ENCODE results near the gene MERTK.

The MERTK gene

GRCh38 chr2:112075490-112076260 is 177.3 kb downstream of the MERTK start:
- Histone ChIP-seq H3K4me1 (no peaks in the 10 kb centered on the region), H3K27me3 (no peaks in the 10 kb centered on the region), H3K9me3 (no peaks in the 10 kb centered on the region), H3K4me3 (no peak overlapping the region), H3K36me3 (peaks cover 16 to 49% (median 37%) of the 10 kb centered on the region in 3 donors), H3K27ac (no peak overlapping the region)
- intact Hi-C loops (cut with DNase I; ENCODE audit: low total_unique reads) = no loop called here
- TF ChIP-seq, protein P1, sequence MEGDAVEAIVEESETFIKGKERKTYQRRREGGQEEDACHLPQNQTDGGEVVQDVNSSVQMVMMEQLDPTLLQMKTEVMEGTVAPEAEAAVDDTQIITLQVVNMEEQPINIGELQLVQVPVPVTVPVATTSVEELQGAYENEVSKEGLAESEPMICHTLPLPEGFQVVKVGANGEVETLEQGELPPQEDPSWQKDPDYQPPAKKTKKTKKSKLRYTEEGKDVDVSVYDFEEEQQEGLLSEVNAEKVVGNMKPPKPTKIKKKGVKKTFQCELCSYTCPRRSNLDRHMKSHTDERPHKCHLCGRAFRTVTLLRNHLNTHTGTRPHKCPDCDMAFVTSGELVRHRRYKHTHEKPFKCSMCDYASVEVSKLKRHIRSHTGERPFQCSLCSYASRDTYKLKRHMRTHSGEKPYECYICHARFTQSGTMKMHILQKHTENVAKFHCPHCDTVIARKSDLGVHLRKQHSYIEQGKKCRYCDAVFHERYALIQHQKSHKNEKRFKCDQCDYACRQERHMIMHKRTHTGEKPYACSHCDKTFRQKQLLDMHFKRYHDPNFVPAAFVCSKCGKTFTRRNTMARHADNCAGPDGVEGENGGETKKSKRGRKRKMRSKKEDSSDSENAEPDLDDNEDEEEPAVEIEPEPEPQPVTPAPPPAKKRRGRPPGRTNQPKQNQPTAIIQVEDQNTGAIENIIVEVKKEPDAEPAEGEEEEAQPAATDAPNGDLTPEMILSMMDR (IDR thresholded peaks at IDR 0.05) = no peak
- DNase-seq = no peak

- H3K9me3 ChIP-seq = no peaks in the 10 kb centered on the region
- H3K27me3 ChIP-seq = no peaks in the 10 kb centered on the region
- H3K4me1 ChIP-seq = no peaks in the 10 kb centered on the region
- H3K36me3 ChIP-seq = peaks cover 16 to 57% (median 46%) of the 10 kb centered on the region in 3 donors
- no peak for DNase-seq
- intact Hi-C loops (cut with DNase I; ENCODE audit: low total_unique reads) = no loop called here
- no peak overlapping the region for H3K27ac ChIP-seq
- no peak overlapping the region for H3K4me3 ChIP-seq
- TF ChIP-seq, protein P1 (IDR thresholded peaks at IDR 0.05) = no peak
Measured at GRCh38 chr2:112077814-112078213, 179.4 kb downstream of the MERTK start.

All from tibial artery (tissue), 4 donors.